Common myeloid progenitor, CD34-positive (primary cell): ENCODE results near the gene RALGPS2.

Experiments
- CTCF ChIA-PET: fragments of 350-600 bp; sonication (Branson Sonifier 250); formaldehyde crosslinking; loops from one replicate; lab custom pipeline; 2021; ENCODE audit warnings: antibody characterized with exemption; lab: Charles Lee
- POLR2A ChIA-PET: fragments of 350-600 bp; sonication (Branson Sonifier 250); formaldehyde crosslinking; loops from one replicate; lab custom pipeline; 2021; ENCODE audit warnings: antibody characterized with exemption; lab: Charles Lee
- DNase-seq, 3 donors: peaks; one replicate each; pipeline versions ENCODE4 v3.0.0 to v3.0.0-alpha.2; 2013
- H3K27ac ChIP-seq, 2 experiments: 1 replicate in 1 of 2; 2 replicates in 1 of 2; pipeline ENCODE4 v1.7.0; 2013; ENCODE audit warnings: inconsistent platforms in 2 of 2, low read length in 2 of 2, mild to moderate bottlenecking in 2 of 2, low read depth in 1 of 2, moderate library complexity in 1 of 2; ENCODE audit not compliant: severe bottlenecking in 2 of 2, insufficient read depth in 1 of 2, poor library complexity in 1 of 2
- H3K27me3 ChIP-seq, 5 experiments: replicated peaks in 2 of 5; 1 replicate in 3 of 5; 2 replicates in 2 of 5; pipeline versions ENCODE4 v1.6.1 to v1.7.0; 2013; ENCODE audit warnings: low read length in 4 of 5, mild to moderate bottlenecking in 2 of 5, moderate library complexity in 2 of 5, inconsistent platforms in 1 of 5; ENCODE audit not compliant: insufficient read depth in 5 of 5, control insufficient read depth in 4 of 5
- H3K36me3 ChIP-seq, 4 experiments: 1 replicate in 2 of 4; 2 replicates in 2 of 4; pipeline versions ENCODE4 v1.6.1 to v1.7.0; 2013; ENCODE audit warnings: low read length in 3 of 4, control low read depth in 1 of 4, mild to moderate bottlenecking in 1 of 4; ENCODE audit not compliant: control insufficient read depth in 4 of 4, insufficient read depth in 4 of 4
- H3K4me1 ChIP-seq, 4 experiments: 1 replicate in 3 of 4; 2 replicates in 1 of 4; pipeline versions ENCODE4 v1.6.1 to v1.7.1; 2013; ENCODE audit warnings: low read length in 3 of 4, mild to moderate bottlenecking in 3 of 4, control low read depth in 1 of 4, inconsistent platforms in 1 of 4, moderate library complexity in 1 of 4; ENCODE audit not compliant: control insufficient read depth in 4 of 4, insufficient read depth in 4 of 4; ENCODE audit errors: control extremely low read depth in 1 of 4
- H3K4me3 ChIP-seq, 7 experiments: 1 replicate in 4 of 7; 2 replicates in 3 of 7; pipeline versions ENCODE4 v1.5.1 to v1.7.0; 2013; ENCODE audit warnings: mild to moderate bottlenecking in 7 of 7, low read length in 6 of 7, moderate library complexity in 6 of 7, inconsistent platforms in 2 of 7, low read depth in 2 of 7, control low read depth in 1 of 7; ENCODE audit not compliant: insufficient read depth in 4 of 7, control insufficient read depth in 1 of 7; ENCODE audit errors: extremely low read depth in 1 of 7
- H3K9me3 ChIP-seq, 5 experiments: 1 replicate in 4 of 5; 2 replicates in 1 of 5; pipeline versions ENCODE4 v1.6.1 to v1.7.1; 2013; ENCODE audit warnings: low read length in 4 of 5, mild to moderate bottlenecking in 2 of 5, inconsistent platforms in 1 of 5, low read depth in 1 of 5, moderate library complexity in 1 of 5; ENCODE audit not compliant: control insufficient read depth in 4 of 5, insufficient read depth in 2 of 5; ENCODE audit errors: control extremely low read depth in 1 of 5
- WGBS: methylation state at CpG from one replicate; pipeline ENCODE4 v1.1.5; 2013; ENCODE audit not compliant: insufficient coverage; 5-methylcytosine and 5-hydroxymethylcytosine counted together

The RALGPS2 gene

GRCh38 chr1:178941261-178941689 lies 216.2 kb downstream of the RALGPS2 start:
- DNase-seq = no peak
- Histone ChIP-seq H3K4me1 (peaks cover 0 to 10% (median 6%) of the 10 kb centered on the region in 4 experiments), H3K36me3 (no peaks in the 10 kb centered on the region), H3K9me3 (no peaks in the 10 kb centered on the region), H3K4me3 (no peak overlapping the region), H3K27ac (no peak overlapping the region), H3K27me3 (peaks cover 0 to 2% (median 0%) of the 10 kb centered on the region in 5 experiments)
- POLR2A ChIA-PET = no interaction called here
- CTCF ChIA-PET = no interaction called here
- WGBS = 88% methylated on average over 10 of the region's 11 CpGs

GRCh38 chr1:178941849-178942248 lies 216.8 kb downstream of the RALGPS2 start:
- ChIA-PET CTCF (no interaction called here), POLR2A (no interaction called here)
- Histone ChIP-seq H3K9me3 (no peaks in the 10 kb centered on the region), H3K4me3 (no peak overlapping the region), H3K27ac (no peak overlapping the region), H3K4me1 (peaks cover 0 to 10% (median 6%) of the 10 kb centered on the region in 4 experiments), H3K36me3 (no peaks in the 10 kb centered on the region), H3K27me3 (peaks cover 0 to 2% (median 0%) of the 10 kb centered on the region in 5 experiments)
- no peak for DNase-seq
- WGBS = 99% methylated on average over 14 of the region's 14 CpGs

- H3K4me3 ChIP-seq = no peak overlapping the region
- no peaks in the 10 kb centered on the region for H3K36me3 ChIP-seq
- peaks cover 0 to 2% (median 0%) of the 10 kb centered on the region in 5 experiments for H3K27me3 ChIP-seq
- no peaks in the 10 kb centered on the region for H3K9me3 ChIP-seq
- ChIA-PET CTCF (interaction anchor here (0.8 kb wide), 1 partner anchor 10 kb away, joined by 3 read pairs; no protein-coding TSS in a partner anchor), POLR2A (no interaction called here)
- H3K4me1 ChIP-seq = peaks cover 0 to 10% (median 6%) of the 10 kb centered on the region in 4 experiments
- no peak overlapping the region for H3K27ac ChIP-seq
- 64% methylated on average over 5 of the region's 15 CpGs for WGBS
- DNase-seq = peak in 2 of 3 donors; percentile 58 to 67
Measured at GRCh38 chr1:178942285-178943198, 217.5 kb downstream of the RALGPS2 start.

GRCh38 chr1:178944729-178945128 lies 219.7 kb downstream of the RALGPS2 start:
- CTCF ChIA-PET = interaction anchor here (0.8 kb wide), 1 partner anchor 17 kb away, joined by 3 read pairs; no protein-coding TSS in a partner anchor
- no peaks in the 10 kb centered on the region for H3K9me3 ChIP-seq
- POLR2A ChIA-PET = no interaction called here
- H3K36me3 ChIP-seq = no peaks in the 10 kb centered on the region
- H3K27me3 ChIP-seq = peaks cover 0 to 2% (median 0%) of the 10 kb centered on the region in 5 experiments
- DNase-seq = no peak
- no peak overlapping the region for H3K27ac ChIP-seq
- H3K4me3 ChIP-seq = no peak overlapping the region
- WGBS = 94% methylated on average over 2 of the region's 8 CpGs
- H3K4me1 ChIP-seq = peaks cover 0 to 10% (median 6%) of the 10 kb centered on the region in 4 experiments

GRCh38 chr1:178945763-178946266 lies 220.8 kb downstream of the RALGPS2 start:
- no peak for DNase-seq
- WGBS = 83% methylated on average over 13 of the region's 17 CpGs
- POLR2A ChIA-PET = no interaction called here

GRCh38 chr1:178946416-178946815 lies 221.4 kb downstream of the RALGPS2 start:
- no peaks in the 10 kb centered on the region for H3K9me3 ChIP-seq
- DNase-seq = no peak
- no peak overlapping the region for H3K27ac ChIP-seq
- ChIA-PET POLR2A (no interaction called here), CTCF (no interaction called here)
- peaks cover 0 to 2% (median 0%) of the 10 kb centered on the region in 5 experiments for H3K27me3 ChIP-seq
- peaks cover 0 to 10% (median 6%) of the 10 kb centered on the region in 4 experiments for H3K4me1 ChIP-seq
- 98% methylated on average over 13 of the region's 13 CpGs for WGBS
- no peak overlapping the region for H3K4me3 ChIP-seq
- no peaks in the 10 kb centered on the region for H3K36me3 ChIP-seq

More at GRCh38 chr1:178945763-178946266, 220.8 kb downstream of the RALGPS2 start:
- CTCF ChIA-PET = interaction anchor here (0.8 kb wide), 1 partner anchor 16 kb away, joined by 3 read pairs; no protein-coding TSS in a partner anchor
- H3K36me3 ChIP-seq = no peaks in the 10 kb centered on the region
- H3K4me3 ChIP-seq = no peak overlapping the region
- no peaks in the 10 kb centered on the region for H3K9me3 ChIP-seq
- peaks cover 0 to 2% (median 0%) of the 10 kb centered on the region in 5 experiments for H3K27me3 ChIP-seq
- H3K4me1 ChIP-seq = peaks cover 0 to 10% (median 6%) of the 10 kb centered on the region in 4 experiments
- H3K27ac ChIP-seq = no peak overlapping the region
